Body of pancreas (tissue), 4 donors: ENCODE data around the gene CREB3.

Source experiments
- POLR2A ChIP-seq, 3 donors: fragments of 450-650 bp; IDR thresholded peaks; one replicate each; pipeline ENCODE4 v1.6.1; 2016; ENCODE audit warnings: antibody characterized with exemption in 3 of 3, mild to moderate bottlenecking in 2 of 3
- TF ChIP-seq, protein P1 (sequence below), 7 experiments: fragments of 450-650 bp in 4 of 7; fragments of 200-600 bp in 3 of 7; sonication (generic) in 3 of 7; IDR thresholded peaks; one replicate each; pipeline ENCODE4 v1.5.1; 2016 to 2019; ENCODE audit warnings: antibody characterized with exemption in 7 of 7

DNA sequence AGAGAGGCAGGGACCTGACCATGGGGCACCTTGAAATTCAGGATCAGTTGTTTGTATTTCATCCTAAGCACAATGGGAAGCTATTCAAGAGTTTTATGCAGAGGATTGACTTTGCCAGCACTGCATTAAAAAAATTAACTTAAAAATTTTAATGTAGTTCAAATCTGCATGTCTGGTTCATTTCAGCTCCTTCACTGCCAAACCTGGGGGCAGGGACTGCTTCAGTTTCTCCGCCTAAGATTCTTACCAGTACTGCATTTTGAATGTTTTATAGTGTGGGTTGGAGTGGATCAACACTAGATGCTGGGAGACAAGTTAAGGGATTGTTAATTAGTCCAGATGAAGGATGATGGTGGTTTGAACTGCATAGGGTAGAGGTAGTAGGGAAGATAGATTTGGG, 37.3 kb downstream of the CREB3 start:
- TF ChIP-seq, protein P1, sequence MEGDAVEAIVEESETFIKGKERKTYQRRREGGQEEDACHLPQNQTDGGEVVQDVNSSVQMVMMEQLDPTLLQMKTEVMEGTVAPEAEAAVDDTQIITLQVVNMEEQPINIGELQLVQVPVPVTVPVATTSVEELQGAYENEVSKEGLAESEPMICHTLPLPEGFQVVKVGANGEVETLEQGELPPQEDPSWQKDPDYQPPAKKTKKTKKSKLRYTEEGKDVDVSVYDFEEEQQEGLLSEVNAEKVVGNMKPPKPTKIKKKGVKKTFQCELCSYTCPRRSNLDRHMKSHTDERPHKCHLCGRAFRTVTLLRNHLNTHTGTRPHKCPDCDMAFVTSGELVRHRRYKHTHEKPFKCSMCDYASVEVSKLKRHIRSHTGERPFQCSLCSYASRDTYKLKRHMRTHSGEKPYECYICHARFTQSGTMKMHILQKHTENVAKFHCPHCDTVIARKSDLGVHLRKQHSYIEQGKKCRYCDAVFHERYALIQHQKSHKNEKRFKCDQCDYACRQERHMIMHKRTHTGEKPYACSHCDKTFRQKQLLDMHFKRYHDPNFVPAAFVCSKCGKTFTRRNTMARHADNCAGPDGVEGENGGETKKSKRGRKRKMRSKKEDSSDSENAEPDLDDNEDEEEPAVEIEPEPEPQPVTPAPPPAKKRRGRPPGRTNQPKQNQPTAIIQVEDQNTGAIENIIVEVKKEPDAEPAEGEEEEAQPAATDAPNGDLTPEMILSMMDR (IDR thresholded peaks at IDR 0.05), result no peak
- no peak for TF ChIP-seq POLR2A (IDR thresholded peaks at IDR 0.05)
